Astrocyte (in vitro differentiated cells and primary cell): ENCODE data around the gene OTOG. TPM values are rescaled to one million over a fixed set of nuclear protein-coding genes. Genes with fewer than 3 reads are reported as not detected.

Experiments
- DNase-seq: peaks from one replicate; pipeline ENCODE4 v3.0.0-alpha.2; 2010; ENCODE audit warnings: low read depth
- FAIRE-seq: peaks from 2 replicates; lab custom pipeline; 2011; peaks lifted over from hg19 to GRCh38; lab: Jason Lieb, UNC
- H2AFZ ChIP-seq: 2 replicates; pipeline ENCODE4 v1.6.0; 2012; ENCODE audit warnings: low read depth, low read length, inconsistent platforms
- H3K27ac ChIP-seq: 2 replicates; pipeline ENCODE4 v1.5.1; 2011; ENCODE audit warnings: low read depth, low read length, inconsistent platforms
- H3K27me3 ChIP-seq: 2 replicates; pipeline ENCODE4 v1.6.0; 2011; ENCODE audit warnings: low read length, inconsistent platforms; ENCODE audit not compliant: insufficient read depth
- H3K36me3 ChIP-seq: 2 replicates; pipeline ENCODE4 v1.5.1; 2011; ENCODE audit warnings: low read length, inconsistent platforms; ENCODE audit not compliant: insufficient read depth
- H3K4me1 ChIP-seq: 2 replicates; pipeline ENCODE4 v1.5.1; 2011; ENCODE audit warnings: low read length, inconsistent platforms; ENCODE audit not compliant: insufficient read depth
- H3K4me2 ChIP-seq: 2 replicates; pipeline ENCODE4 v1.6.0; 2012; ENCODE audit warnings: low read length, inconsistent platforms
- H3K4me3 ChIP-seq: 2 replicates; pipeline ENCODE4 v1.5.1; 2011; ENCODE audit warnings: low read depth, mild to moderate bottlenecking, low read length, inconsistent platforms; ENCODE audit not compliant: insufficient read depth
- H3K79me2 ChIP-seq: 2 replicates; pipeline ENCODE4 v1.6.0; 2012; ENCODE audit warnings: mild to moderate bottlenecking, low read length, inconsistent platforms; ENCODE audit not compliant: insufficient read depth
- H3K9ac ChIP-seq: 2 replicates; pipeline ENCODE4 v1.6.0; 2012; ENCODE audit warnings: mild to moderate bottlenecking, low read length, inconsistent platforms
- H3K9me3 ChIP-seq: 2 replicates; pipeline ENCODE4 v1.5.1; 2012; ENCODE audit warnings: low read depth, mild to moderate bottlenecking, low read length, inconsistent platforms; ENCODE audit not compliant: insufficient read depth
- H4K20me1 ChIP-seq: 2 replicates; pipeline ENCODE4 v1.6.0; 2012; ENCODE audit warnings: low read length, inconsistent platforms; ENCODE audit not compliant: insufficient read depth
- H3K27ac Mint-ChIP-seq: one replicate; pipeline ENCODE4 v1.8.0; 2021; ENCODE audit warnings: mild to moderate bottlenecking, mixed read lengths; ENCODE audit not compliant: unreplicated experiment
- H3K27me3 Mint-ChIP-seq: one replicate; pipeline ENCODE4 v1.8.0; 2021; ENCODE audit warnings: low read depth, mixed read lengths; ENCODE audit not compliant: unreplicated experiment
- H3K36me3 Mint-ChIP-seq: one replicate; pipeline ENCODE4 v1.8.0; 2021; ENCODE audit warnings: low read depth, mixed read lengths; ENCODE audit not compliant: unreplicated experiment
- H3K4me1 Mint-ChIP-seq: one replicate; pipeline ENCODE4 v1.8.0; 2021; ENCODE audit warnings: low read depth, mixed read lengths; ENCODE audit not compliant: unreplicated experiment
- H3K4me3 Mint-ChIP-seq: one replicate; pipeline ENCODE4 v1.8.0; 2021; ENCODE audit warnings: mild to moderate bottlenecking, moderate library complexity, mixed read lengths; ENCODE audit not compliant: unreplicated experiment
- H3K9me3 Mint-ChIP-seq: one replicate; pipeline ENCODE4 v1.8.0; 2021; ENCODE audit warnings: mild to moderate bottlenecking, mixed read lengths; ENCODE audit not compliant: unreplicated experiment
- CTCF ChIP-seq: IDR thresholded peaks from 2 replicates; pipeline ENCODE4 v1.5.1; 2011; ENCODE audit warnings: low read depth, mild to moderate bottlenecking, inconsistent platforms, low read length, moderate library complexity; ENCODE audit not compliant: insufficient read depth
- EZH2 ChIP-seq: IDR thresholded peaks from 2 replicates; pipeline ENCODE4 v1.6.1; 2012; ENCODE audit warnings: mild to moderate bottlenecking, low read length, inconsistent platforms; ENCODE audit not compliant: insufficient read depth
- total RNA-seq: library from RNA; stranded (reverse); gene quantifications from 2 replicates; pipeline ENCODE4 v1.2.1, GENCODE V29; 2021

Gene OTOG
- total RNA-seq, 1 donor from 2014 or later: not detected

GRCh38 chr11:17629113-17629512 lies 82.1 kb downstream of the OTOG start:
- DNase-seq (no peak), FAIRE-seq (no peak)
- Histone ChIP-seq H3K27me3 (no peaks in the 10 kb centered on the region), H3K9ac (no peak overlapping the region), H3K4me3 (no peak overlapping the region), H3K4me2 (no peak overlapping the region), H3K4me1 (no peaks in the 10 kb centered on the region), H4K20me1 (no peaks in the 10 kb centered on the region), H3K79me2 (no peaks in the 10 kb centered on the region), H3K9me3 (peaks cover 2% of the 10 kb centered on the region), H3K27ac (no peak overlapping the region), H2AFZ (no peak overlapping the region), H3K36me3 (no peaks in the 10 kb centered on the region)
- H3K27ac Mint-ChIP-seq: no peak overlapping the region
- TF ChIP-seq CTCF (no peak), EZH2 (no peak)
- H3K4me1 Mint-ChIP-seq: no peaks in the 10 kb centered on the region
- H3K4me3 Mint-ChIP-seq: no peak overlapping the region
- no peaks in the 10 kb centered on the region for H3K36me3 Mint-ChIP-seq
- peaks cover 5% of the 10 kb centered on the region for H3K9me3 Mint-ChIP-seq
- peaks cover 42% of the 10 kb centered on the region for H3K27me3 Mint-ChIP-seq

GRCh38 chr11:17630936-17631335 lies 83.9 kb downstream of the OTOG start:
- Histone ChIP-seq H3K9me3 (peaks cover 2% of the 10 kb centered on the region), H3K9ac (no peak overlapping the region), H2AFZ (no peak overlapping the region), H3K79me2 (no peaks in the 10 kb centered on the region), H3K4me2 (no peak overlapping the region), H4K20me1 (no peaks in the 10 kb centered on the region), H3K27ac (no peak overlapping the region), H3K4me3 (no peak overlapping the region), H3K27me3 (no peaks in the 10 kb centered on the region), H3K4me1 (no peaks in the 10 kb centered on the region), H3K36me3 (no peaks in the 10 kb centered on the region)
- Mint-ChIP-seq H3K27ac (no peak overlapping the region), H3K36me3 (no peaks in the 10 kb centered on the region), H3K4me3 (no peak overlapping the region), H3K27me3 (peaks cover 29% of the 10 kb centered on the region), H3K9me3 (peaks cover 5% of the 10 kb centered on the region), H3K4me1 (no peaks in the 10 kb centered on the region)
- FAIRE-seq (no peak), DNase-seq (no peak)
- TF ChIP-seq EZH2 (no peak), CTCF (no peak)

- no peak overlapping the region for H3K27ac Mint-ChIP-seq
- FAIRE-seq: no peak
- H3K36me3 Mint-ChIP-seq: no peaks in the 10 kb centered on the region
- no peaks in the 10 kb centered on the region for H3K27me3 ChIP-seq
- no peaks in the 10 kb centered on the region for H3K4me1 Mint-ChIP-seq
- H3K9ac ChIP-seq: no peak overlapping the region
- no peak overlapping the region for H2AFZ ChIP-seq
- peaks cover 2% of the 10 kb centered on the region for H3K9me3 ChIP-seq
- peaks cover 5% of the 10 kb centered on the region for H3K9me3 Mint-ChIP-seq
- TF ChIP-seq CTCF (no peak), EZH2 (no peak)
- no peak for DNase-seq
- H3K79me2 ChIP-seq: no peaks in the 10 kb centered on the region
- H3K4me3 Mint-ChIP-seq: no peak overlapping the region
- no peak overlapping the region for H3K4me3 ChIP-seq
- no peaks in the 10 kb centered on the region for H3K36me3 ChIP-seq
- no peak overlapping the region for H3K27ac ChIP-seq
- H3K27me3 Mint-ChIP-seq: peaks cover 23% of the 10 kb centered on the region
- H3K4me1 ChIP-seq: no peaks in the 10 kb centered on the region
- H4K20me1 ChIP-seq: no peaks in the 10 kb centered on the region
- no peak overlapping the region for H3K4me2 ChIP-seq
These were observed 84.8 kb downstream of the OTOG start for GRCh38 chr11:17631702-17632365.
